ENCODE measurements around the gene DACH1. TPM values are rescaled to one million over a fixed set of nuclear protein-coding genes. Genes with fewer than 3 reads are reported as not detected.

The DACH1 gene
- total and polyA plus RNA-seq, 2 of the 8 experiments (the other 6 are each of a cell fraction or from before 2014, with no cell fraction given) = 0.12 to 0.67 TPM

- TF ChIP-seq MAFK (IDR thresholded peaks at IDR 0.05; ENCODE audit: low read depth, low read length) (no peak), SIX5 (IDR thresholded peaks at IDR 0.05; ENCODE audit: low read depth, low read length) (no peak), SIN3A (conservative IDR thresholded peaks at IDR 0.05 in 1 of 2, IDR thresholded peaks at IDR 0.05 in 1 of 2; ENCODE audit: low read depth in 1 of 2, low read length in 2 of 2) (no peak), POU5F1 (IDR thresholded peaks at IDR 0.05; ENCODE audit: low read depth, low read length) (no peak), SP4 (IDR thresholded peaks at IDR 0.05; ENCODE audit: low read length) (no peak), HDAC2 (IDR thresholded peaks at IDR 0.05; ENCODE audit: borderline replicate concordance in 1 of 2, low read depth in 2 of 2, low read length in 2 of 2) (no peak), KDM1A (IDR thresholded peaks at IDR 0.05; ENCODE audit: borderline replicate concordance, low read length) (no peak)
These were observed 257.7 kb downstream of the DACH1 start (continued) for GRCh38 chr13:71609271-71609670.

All from H1 (cell line).